CD4-positive, alpha-beta T cell treated with Interleukin-21 for 1 hour (primary cell): Measurements from ENCODE around the gene ELL.
"Not testable (repeated sequence)": the region's sequence is repeated elsewhere in the genome, so short reads cannot be mapped to it uniquely, and the experiment has no call there.

Source experiments
- DNase-seq: peaks from one replicate; pipeline ENCODE4 v3.0.0-alpha.2; 2020

Gene ELL

DNA sequence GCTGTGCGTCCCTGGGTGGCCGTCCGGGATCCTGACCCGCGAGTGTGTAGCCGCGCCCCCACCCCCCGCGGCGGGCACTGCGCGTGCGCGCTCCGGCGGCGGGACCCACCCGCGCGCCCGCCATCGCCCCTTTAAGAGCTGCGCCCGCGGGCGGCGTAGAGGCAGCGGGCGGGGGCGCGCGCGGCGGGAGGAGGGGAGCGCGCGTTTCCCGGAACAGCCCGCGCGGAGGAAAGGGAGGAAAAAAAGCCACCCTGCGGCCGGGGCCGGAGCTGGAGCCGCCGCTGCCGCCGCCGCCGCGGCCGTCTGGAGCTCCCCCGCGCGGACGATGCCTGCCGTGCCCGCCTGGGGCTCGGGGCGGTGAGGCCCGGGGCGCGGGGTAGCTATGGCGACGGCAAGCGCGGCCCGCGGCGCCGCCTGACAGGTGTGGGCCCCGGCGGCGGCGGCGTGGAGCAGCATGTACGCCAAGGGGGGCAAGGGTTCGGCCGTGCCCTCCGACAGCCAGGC lies 102.6 kb downstream of the ELL start, which contains the start of gene SSBP4:
TSS of gene SSBP4 (plus strand) at position 204 of the 504 bp plus-strand sequence. CDS start at position 455, 251 bp downstream.
- DNase-seq, result peak; percentile 82

DNA sequence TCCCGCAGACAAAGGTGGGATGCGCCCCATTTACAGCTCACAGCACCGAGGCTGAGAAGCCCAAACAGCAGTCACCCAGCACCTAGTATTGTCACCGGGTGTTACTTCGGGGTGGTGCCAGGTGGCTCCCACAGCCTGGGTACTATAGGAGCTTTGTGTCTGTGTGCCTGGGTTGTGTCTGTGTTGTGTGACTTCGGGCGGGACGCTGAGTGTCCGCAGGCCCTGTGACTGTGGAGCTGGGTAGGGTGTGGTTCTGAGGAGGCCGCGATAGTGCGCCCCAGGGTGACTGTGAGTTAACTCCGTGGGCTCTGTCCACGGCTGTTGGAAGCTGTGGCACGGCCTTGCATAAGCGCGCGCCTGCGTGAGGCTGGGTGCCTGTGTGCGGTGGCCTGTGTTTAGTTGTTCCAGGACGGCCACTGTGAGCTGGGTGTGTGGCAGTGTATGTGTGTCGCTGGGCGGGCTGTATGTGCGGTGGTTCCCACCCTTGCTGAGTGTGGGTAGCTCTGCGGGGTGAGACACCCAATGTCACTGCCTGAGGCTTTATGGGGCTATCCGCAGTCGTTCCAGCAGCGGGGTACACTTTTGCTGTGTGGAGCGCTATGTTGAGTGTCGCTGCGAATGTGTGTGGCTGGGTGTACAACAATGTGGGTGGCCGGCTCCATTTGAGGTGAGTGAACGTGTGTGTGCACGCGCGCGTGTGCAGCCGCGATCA lies 103.2 kb downstream of the ELL start:
- DNase-seq, result peak; percentile 66

DNA sequence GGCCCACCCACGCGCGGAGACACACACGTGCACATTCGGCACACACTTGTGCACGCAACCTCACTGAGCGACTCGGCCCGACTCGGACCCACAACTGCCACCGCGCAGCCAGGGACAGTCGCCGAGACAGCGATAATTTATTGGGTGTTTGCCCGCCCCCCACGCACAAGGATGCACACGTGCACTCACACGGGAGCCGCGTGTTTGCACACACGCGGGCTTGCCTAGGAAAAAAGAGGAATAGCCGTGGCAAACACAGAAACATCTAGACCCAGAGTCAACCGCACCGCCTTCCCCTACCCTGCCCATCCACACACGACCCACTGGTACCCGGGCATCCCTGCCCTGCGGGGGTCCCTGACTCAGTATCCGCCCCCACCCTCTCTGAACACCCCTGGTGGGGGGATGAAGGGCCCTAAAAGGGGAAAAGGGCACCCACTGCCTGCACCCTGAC lies 103.8 kb downstream of the ELL start:
- DNase-seq, result no peak

DNA sequence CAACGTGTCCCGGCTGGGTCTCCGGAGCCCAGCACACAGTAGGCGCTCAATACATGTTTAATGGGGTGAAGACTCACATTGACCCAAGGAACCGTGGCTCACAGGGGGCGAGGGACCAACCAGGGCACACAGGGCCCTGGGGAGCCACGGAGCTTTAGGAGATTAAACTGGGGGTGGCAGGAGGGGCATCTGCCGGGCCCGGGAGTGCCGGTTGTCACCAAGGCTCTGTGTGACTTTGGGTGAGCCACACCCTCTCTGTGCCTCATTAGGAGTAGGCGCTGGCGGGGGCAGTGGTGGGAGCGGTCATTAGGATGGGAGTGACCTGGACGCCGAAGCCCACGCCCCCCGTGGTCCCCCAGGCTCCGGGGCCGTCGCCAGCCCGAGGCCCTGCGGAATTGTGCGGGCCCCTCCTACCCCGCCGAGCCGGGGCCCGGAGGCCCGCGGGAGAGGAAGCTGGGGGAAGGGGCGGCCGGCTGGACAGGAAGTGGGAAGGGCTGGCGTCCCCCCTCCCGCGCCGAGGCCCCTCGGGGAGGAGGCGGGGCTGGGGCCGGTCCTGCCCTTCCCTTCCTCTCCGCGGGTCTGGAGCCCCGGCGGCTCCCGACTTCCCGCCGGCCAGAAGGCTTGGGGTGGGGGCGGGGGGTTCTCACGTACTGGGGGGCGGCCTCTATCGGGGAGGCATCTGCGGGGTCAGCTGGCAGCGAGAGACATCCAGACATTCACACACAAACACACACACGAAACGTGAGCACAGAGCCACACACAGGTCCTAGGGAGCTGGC lies 104.4 kb downstream of the ELL start:
- peak; percentile 54 for DNase-seq

DNA sequence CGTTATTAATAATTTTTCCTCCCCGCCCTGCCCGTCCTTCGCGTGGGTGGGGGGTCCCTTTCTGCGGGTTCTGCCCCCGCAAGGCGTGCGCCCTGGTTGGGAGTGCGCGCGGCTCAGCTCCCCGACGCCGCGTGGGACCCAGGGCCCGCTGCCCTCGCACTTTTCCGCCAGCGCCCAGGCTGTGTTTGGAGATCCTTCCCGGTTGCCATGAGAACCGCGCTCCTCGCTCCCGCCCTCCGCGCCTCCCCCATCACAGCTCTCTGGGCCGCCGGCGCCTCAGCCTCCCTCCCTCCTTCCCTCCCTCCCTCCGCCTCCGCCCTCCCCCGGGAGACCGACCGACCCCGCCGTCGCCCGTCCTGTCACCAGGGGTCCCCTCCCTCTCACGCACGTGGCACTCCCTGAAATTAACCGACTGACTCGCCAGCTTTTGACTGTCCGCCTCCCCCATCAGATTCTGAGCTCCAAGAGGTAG lies 105.1 kb downstream of the ELL start:
- DNase-seq, result peak; percentile 87

DNA sequence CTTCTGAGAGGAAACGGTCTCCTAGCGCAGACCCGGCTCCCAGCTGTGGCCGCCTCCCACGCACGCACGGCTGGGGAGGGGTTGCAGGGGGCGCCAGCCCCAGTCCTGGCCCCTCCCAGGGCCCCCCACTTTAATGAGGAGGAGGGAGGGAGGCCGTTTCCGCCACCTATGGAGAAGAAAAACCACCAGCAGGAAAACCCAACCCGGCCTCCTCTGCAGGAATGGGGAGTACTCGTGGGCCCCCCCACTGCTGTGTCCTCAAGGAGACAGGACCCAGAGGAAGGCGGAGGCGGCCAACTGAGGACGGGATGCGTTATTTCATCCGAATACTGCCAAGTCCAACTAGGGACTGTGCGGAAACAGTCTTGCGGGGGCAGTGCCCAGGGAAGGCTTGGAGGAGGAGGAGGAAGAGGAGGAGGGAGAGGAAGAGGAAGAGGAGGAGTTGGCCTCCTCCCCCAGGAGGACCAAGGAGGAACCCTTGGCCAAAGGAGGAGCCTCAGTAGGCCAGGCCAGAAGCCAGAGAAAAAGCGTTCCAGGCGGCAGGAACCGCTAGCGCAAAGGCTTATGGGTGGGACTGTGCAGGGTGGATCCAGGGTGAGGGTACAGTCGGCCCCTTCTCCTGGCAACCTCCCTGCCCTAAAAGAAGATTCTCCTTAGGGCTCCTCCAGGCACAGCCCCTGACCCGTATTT lies 106.5 kb downstream of the ELL start:
- DNase-seq, result no peak

DNA sequence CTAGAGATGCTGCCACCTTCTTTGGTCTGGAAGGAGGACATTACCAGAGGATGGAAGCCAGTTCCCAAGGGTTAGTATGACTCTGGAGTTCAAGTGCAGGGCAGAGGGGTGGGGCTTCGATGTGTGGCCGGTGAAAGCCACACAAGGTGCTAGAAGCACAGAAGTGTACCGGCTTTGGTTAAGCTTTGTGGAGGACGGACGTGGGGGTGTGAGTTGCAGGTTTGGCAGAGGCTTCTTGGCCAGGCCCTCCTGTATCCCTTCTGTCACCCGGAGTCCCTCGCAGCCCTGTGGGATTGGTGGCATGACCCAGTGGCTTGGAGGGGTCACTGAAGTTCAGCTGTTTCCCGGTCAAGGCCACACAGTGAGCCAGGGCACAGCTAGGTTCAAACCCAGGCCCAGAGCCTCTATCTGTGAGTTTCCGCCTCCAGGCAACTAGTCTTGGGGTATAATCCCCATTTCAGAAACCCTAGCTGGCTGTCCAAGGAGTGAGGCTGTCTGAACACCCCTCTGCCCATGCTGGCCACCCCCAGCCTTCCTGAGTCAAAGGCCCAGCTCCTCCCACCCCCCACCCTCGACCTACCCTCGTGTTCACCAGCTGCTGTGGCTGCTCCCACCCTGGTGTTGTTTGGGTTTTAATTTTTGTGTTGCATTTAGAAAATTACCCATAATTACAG lies 107.2 kb downstream of the ELL start:
- no peak for DNase-seq

DNA sequence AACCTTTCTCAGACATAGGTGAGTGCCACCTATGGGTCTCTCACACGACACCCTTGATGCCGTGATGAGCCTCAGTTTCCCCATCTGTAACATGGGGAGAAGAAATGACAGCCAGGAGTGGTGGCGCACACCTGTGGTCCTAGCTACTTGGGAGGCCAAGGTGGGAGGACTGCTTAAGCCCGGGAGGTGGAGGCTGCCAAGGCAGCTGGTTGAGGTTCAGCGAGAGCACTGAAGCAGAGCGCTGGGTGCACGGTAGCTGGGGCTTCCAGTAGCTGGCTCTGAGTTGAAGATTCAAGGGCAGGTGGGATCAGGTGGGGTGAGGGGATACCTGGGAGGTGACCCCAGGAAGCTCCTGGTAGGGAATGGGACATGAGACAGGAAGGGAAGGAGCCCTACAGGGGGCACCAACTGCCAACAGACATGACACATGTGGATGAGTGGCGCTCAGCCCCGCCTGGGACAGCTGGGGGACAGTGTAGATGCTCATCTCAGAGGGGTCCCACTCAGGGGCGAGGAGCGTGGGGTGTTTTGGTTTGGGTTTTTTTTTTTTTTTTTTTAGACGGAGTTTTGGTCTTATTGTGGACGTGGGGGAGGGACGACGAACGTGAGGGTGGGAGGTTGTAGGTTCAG lies 109.1 kb downstream of the ELL start:
- no peak for DNase-seq

DNA sequence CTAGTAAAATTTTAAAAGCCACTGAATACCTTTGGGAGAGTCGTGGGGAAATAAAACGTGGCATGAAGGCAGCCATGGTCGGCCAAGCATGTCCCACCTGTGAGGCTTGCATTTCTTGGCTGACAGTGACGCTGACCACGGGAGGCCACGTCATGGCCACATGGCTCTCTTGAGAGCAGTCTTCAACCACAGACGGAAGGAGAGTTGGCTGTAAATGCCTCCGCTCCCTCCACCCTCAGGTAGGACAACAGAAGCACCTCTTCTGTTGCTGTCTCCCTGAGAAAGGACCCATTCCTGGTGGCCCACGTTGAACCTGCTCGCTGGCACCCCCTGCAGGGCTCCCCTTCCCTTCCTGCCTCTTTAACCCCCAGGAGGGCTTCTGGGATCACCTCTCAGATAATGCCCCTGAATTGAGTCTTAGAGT lies 113.8 kb downstream of the ELL start:
- DNase-seq, result no peak

DNA sequence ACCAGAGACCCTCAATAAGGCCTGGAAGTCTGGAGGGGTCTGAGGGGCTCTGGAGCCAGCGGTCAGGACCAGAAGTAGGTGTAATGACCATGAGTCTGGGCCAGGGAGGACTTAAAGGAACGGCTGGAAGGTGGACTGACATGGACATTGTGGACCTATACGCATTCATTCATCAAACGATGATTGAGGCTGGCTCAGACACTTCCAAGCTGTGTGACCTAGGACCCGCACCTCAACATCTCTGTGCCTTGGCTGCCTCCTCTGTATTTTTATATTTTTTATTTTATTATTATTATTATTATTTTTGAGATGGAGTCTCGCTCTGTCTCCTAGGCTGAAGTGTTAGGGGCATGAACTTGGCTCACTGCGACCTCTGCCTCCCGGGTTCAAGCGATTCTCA lies 115.1 kb downstream of the ELL start:
- no peak for DNase-seq

DNA sequence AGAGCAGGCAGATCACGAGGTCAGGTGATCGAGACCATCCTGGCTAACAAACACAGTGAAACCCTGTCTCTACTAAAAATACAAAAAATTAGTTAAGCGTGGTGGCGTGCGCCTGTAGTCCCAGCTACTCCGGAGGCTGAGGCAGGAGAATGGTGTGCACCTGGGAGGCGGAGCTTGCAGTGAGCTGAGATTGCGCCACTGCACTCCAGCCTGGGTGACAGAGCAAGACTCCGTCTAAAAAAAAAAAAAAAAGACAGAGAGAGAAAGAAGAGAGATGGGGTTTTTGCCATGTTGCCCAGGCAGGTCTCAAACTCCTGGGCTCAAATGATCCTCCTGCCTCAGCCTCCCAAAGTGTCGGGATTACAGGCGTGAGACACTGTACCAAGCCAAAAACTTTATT lies 116.1 kb downstream of the ELL start:
- not testable (repeated sequence) for DNase-seq

DNA sequence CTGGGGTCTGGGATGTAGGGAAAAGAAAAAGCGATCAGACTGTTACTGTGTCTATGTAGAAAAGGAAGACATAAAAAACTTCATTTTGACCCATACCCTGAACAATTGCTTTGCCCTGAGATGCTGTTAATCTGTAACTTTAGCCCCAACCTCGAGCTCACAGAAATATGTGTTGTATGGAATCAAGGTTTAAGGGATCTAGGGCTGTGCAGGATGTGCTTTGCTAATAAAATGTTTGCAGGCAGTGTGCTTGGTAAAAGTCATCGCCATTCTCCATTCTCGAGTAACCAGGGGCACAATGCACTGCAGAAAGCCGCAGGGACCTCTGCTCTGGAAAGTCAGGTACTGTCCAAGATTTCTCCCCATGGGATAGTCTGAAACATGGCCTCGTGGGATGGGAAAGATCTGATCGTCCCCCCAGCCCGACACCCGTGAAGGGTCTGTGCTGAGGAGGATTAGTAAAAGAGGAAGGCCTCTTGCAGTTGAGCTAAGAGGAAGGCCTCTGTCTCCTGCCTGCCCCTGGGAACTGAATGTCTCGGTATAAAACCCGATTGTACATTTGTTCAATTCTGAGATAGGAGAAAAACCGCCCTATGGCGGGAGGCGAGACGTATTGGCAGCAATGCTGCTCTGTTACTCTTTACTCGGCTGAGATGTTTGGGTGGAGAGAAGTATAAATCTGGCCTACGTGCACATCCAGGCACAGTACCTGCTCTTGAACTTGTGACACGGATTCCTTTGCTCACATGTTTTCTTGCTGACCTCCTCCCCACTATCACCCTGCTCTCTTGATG lies 119.2 kb downstream of the ELL start:
- not testable (repeated sequence) for DNase-seq

DNA sequence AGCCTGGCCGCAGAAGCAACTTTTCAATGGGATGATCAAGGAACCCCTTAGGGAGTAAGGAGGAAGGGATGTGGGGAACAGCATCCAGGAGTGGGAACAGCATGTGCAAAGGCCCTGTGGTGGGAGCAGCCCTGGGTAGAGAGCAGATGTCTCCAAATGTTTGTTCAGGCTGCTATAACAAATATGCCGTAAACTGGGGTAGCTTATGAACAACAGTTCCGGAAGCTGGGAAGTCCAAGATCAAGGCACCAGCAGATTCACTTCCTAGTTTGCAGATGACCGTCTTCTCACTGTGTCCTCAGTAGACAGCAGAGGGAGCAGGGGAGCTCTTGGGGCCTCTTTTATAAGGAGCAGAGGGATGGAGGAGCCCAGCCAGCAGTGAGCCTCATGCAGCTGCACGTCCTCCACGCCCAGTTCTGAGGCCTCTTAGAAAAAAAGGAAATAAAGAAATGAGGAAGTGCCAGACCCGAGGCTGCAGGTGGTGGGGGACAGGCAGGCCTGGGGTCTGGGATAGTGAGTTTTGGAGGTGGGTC lies 120.2 kb downstream of the ELL start:
- DNase-seq, result peak; percentile 47

DNA sequence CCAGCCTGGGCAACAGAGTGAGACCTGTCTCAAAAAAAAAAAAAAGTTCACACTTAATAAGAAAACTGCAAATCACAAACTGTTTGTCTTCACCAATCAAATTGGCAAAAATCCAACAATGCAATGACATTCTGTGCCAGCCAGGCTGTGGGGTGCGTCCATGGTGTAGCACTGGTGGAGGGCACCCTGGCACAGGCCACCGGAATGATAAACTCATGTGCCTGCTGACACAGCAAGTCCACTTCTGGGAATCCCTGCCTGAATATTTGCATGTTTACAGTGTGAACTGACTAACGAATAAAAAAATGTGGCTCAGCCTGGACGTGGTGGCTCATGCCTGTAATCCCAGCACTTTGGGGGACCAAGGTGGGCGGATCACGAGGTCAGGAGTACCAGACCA lies 122.9 kb downstream of the ELL start:
- no peak for DNase-seq

DNA sequence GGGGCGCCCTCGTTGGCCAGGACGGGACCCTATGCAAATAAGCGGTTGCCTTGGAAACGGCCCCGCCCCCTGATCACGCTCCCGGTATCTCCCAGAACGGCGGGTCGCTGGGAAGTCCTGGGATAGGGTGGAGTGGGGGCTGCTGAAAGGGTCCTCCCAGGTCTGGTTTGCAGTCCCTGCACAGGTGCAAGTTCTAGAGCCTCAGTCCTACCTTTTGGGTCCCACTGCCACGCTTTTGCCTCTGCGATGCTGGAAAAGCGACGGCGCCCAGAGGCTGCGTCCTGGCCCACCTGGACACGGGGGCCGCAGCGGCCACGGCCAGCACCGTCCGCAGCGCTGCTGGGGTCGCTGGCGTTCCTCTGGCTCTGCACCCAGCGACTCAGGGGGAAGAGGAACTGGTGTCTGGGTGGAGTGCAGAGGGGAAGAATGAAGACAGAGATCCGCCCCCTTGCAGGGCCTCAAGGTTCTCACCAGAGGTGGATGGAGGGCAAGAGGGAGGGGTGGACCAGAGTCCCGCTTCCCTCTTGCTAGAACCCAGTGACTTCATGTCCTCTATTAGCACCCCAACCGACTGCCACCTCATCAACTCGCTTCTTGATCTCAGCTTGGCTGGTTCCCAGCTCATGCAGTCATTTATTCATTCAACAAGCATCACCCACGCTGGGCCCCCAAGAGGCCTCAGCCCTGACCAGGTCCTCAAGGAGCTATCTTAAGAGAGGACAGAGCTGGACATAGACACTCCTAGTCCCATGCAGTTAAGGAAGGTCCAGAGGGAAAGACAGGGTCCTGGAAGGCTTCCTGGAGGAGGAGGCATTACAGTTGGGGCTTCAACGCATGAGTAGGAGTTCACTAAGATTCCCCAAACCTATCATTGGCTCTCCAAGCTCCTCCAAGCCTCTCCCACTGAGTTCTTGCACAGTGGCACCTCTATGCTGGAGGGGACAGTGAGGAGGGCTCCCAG lies 124.3 kb downstream of the ELL start, which contains the start of gene LRRC25:
TSS of gene LRRC25 (minus strand) at position 381 of the 961 bp plus-strand sequence. CDS start 659 bp downstream, outside the sequence.
- peak; percentile 43 for DNase-seq

DNA sequence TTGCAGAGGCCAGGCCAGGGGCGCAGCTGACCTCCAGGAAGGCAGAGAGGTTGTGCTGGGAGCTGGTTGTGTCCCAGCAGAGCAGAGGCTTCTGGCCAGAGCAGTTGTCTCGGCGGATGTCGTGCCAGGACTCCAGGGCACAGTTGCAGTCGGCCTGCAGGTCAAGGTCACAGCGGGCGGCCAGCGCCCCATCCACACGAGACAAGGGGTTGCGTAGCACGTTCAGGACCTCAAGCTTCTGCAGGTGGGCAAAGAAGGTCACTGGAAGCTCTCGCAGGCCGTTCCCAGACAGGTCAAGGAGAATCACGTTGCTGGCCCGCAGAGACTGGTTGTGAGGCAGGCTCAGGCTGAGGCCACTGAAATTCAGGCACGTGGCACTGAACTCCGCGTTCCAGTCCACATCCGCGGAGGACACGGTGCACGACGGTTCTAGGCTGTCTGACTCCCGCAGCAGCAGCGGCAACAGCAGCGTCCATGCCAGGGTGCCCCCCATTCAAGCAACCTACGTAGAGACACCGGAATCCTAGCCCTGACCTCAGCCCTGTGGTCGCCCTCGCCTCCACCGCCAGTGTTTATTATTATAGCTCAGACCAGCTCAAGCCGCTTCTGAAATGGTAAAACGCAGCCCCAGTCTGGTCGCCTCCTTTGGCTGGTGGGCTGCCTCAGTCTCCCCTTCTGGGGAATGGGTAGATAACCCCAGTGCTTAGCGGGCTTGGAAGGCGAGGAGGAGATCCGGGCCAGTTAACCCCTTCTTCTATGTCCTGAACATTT lies 125.2 kb downstream of the ELL start:
- DNase-seq, result no peak

DNA sequence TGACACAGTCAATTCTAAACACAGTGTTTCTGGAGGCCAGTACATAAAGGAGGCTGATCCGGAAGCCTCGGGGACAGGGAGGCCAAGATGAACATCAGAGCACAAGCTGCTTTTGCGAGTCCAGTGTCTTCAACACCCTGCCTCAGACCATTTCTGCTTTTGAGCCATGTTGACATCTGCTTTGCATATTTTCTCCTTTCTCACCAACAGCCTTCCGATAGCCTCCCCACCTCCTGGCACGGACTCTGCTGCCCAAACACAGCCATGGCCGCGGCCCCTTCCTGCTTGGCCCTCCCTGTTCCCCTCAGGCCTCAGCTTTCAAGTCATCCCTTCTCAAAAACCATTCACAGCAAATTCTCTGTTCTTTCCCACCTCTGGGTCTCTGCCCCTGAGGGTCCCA lies 128.0 kb downstream of the ELL start:
- no peak for DNase-seq

DNA sequence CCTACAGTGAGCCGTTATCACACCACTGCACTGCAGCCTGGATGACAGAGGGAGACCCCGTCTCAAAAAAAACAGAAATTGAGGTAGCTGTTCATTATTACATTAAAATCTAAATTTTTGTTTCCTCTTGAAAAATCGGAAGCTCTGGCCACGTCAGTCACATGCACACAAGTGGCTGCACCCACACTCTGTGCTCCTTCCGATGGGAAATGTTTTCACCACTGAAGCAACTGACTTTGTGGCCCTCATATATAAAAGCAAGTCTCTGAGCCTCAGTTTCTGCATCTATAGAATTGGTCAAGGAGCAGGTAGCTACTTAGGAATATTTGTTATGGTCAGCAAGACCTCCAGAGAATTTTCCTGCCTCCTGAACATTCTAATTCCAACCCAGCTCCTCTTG lies 128.9 kb downstream of the ELL start:
- no peak for DNase-seq
